CD4-positive, CD25-positive, alpha-beta regulatory T cell (primary cell): ENCODE data around the gene AGMO. TPM values are rescaled to one million over a fixed set of nuclear protein-coding genes. Genes with fewer than 3 reads are reported as not detected.

Experiments used
- ATAC-seq, 2 donors: fragments of 150-1000 bp; cut with Tn5 transposase; one replicate each; pipeline ENCODE4 v1.10.0; 2021; ENCODE audit warnings: low read depth in 2 of 2, moderate number of reproducible peaks in 2 of 2, moderate library complexity in 1 of 2
- DNase-seq, 3 donors: peaks; one replicate each; pipeline versions ENCODE4 v3.0.0 to v3.0.0-alpha.2; 2012 to 2022; ENCODE audit warnings: mixed read lengths in 1 of 3
- H3K27ac ChIP-seq: one replicate; pipeline ENCODE4 v1.7.0; 2013; ENCODE audit warnings: mild to moderate bottlenecking, low read length; ENCODE audit not compliant: insufficient read depth, poor library complexity, severe bottlenecking
- H3K27me3 ChIP-seq: one replicate; pipeline ENCODE4 v1.7.0; 2013; ENCODE audit warnings: low read length; ENCODE audit not compliant: control insufficient read depth, insufficient read depth
- H3K36me3 ChIP-seq: one replicate; pipeline ENCODE4 v1.7.0; 2013; ENCODE audit warnings: mild to moderate bottlenecking, low read length, moderate library complexity; ENCODE audit not compliant: control insufficient read depth, insufficient read depth
- H3K4me1 ChIP-seq: 2 replicates; pipeline ENCODE4 v1.7.0; 2013; ENCODE audit warnings: mild to moderate bottlenecking, low read length; ENCODE audit not compliant: insufficient read depth, control insufficient read depth, poor library complexity, severe bottlenecking
- H3K4me3 ChIP-seq: one replicate; pipeline ENCODE4 v1.7.0; 2013; ENCODE audit warnings: low read depth, mild to moderate bottlenecking, low read length, moderate library complexity
- H3K9me3 ChIP-seq, 2 experiments: 1 replicate in 1 of 2; 2 replicates in 1 of 2; pipeline ENCODE4 v1.7.0; 2013; ENCODE audit warnings: low read length in 2 of 2, mild to moderate bottlenecking in 1 of 2, moderate library complexity in 1 of 2; ENCODE audit not compliant: control insufficient read depth in 2 of 2
- H3K27ac Mint-ChIP-seq, 3 donors: one replicate each; pipeline ENCODE4 v1.8.0; 2020 to 2022; ENCODE audit warnings: mild to moderate bottlenecking in 3 of 3, mixed read lengths in 3 of 3, moderate library complexity in 2 of 3
- H3K27me3 Mint-ChIP-seq: one replicate; pipeline ENCODE4 v1.8.0; 2022; ENCODE audit warnings: mild to moderate bottlenecking, mixed read lengths
- H3K36me3 Mint-ChIP-seq: one replicate; pipeline ENCODE4 v1.8.0; 2020; ENCODE audit warnings: mixed read lengths
- H3K4me1 Mint-ChIP-seq, 4 donors: one replicate each; pipeline ENCODE4 v1.8.0; 2020 to 2022; ENCODE audit warnings: mixed read lengths in 4 of 4, mild to moderate bottlenecking in 1 of 4
- H3K4me3 Mint-ChIP-seq, 4 donors: one replicate each; pipeline ENCODE4 v1.8.0; 2020 to 2022; ENCODE audit warnings: mild to moderate bottlenecking in 4 of 4, mixed read lengths in 4 of 4, moderate library complexity in 3 of 4
- H3K9me3 Mint-ChIP-seq, 7 donors: one replicate each; pipeline ENCODE4 v1.8.0; 2020 to 2022; ENCODE audit warnings: mixed read lengths in 7 of 7, mild to moderate bottlenecking in 3 of 7, moderate library complexity in 2 of 7
- polyA plus RNA-seq, 4 donors: library from polyadenylated mRNA; unstranded; fragments of 300-500 nt; fragmentation: Illumina TruSeq; gene quantifications; one replicate each; pipeline ENCODE4 v1.2.3, GENCODE V29; 2021
- total RNA-seq: library from RNA; stranded (reverse); gene quantifications from one replicate; pipeline ENCODE4 v1.2.3, GENCODE V29; 2022

The AGMO gene
- total and polyA plus RNA-seq, 5 donors from 2014 or later, result not detected

- no peak for ATAC-seq
- H3K36me3 Mint-ChIP-seq, result no peaks in the 10 kb centered on the region
- peaks cover 0 to 16% (median 3%) of the 10 kb centered on the region in 7 donors for H3K9me3 Mint-ChIP-seq
- H3K4me3 Mint-ChIP-seq, result no peak overlapping the region
- H3K4me1 ChIP-seq, result no peaks in the 10 kb centered on the region
- no peaks in the 10 kb centered on the region for H3K9me3 ChIP-seq
- no peaks in the 10 kb centered on the region for H3K27me3 Mint-ChIP-seq
- H3K4me3 ChIP-seq, result no peak overlapping the region
- no peaks in the 10 kb centered on the region for H3K4me1 Mint-ChIP-seq
- H3K27ac ChIP-seq, result no peak overlapping the region
- no peak for DNase-seq
- H3K27ac Mint-ChIP-seq, result no peak overlapping the region
- no peaks in the 10 kb centered on the region for H3K27me3 ChIP-seq
- no peaks in the 10 kb centered on the region for H3K36me3 ChIP-seq
These were observed 158.1 kb downstream of the AGMO start for GRCh38 chr7:15403751-15404150.

GRCh38 chr7:15403315-15403714, 158.5 kb downstream of the AGMO start:
- DNase-seq (no peak), ATAC-seq (no peak)
- Histone ChIP-seq H3K27ac (no peak overlapping the region), H3K4me3 (no peak overlapping the region), H3K9me3 (no peaks in the 10 kb centered on the region), H3K27me3 (no peaks in the 10 kb centered on the region), H3K36me3 (no peaks in the 10 kb centered on the region), H3K4me1 (no peaks in the 10 kb centered on the region)
- H3K4me3 Mint-ChIP-seq, result no peak overlapping the region
- no peaks in the 10 kb centered on the region for H3K4me1 Mint-ChIP-seq
- H3K9me3 Mint-ChIP-seq, result peaks cover 0 to 15% (median 2%) of the 10 kb centered on the region in 7 donors
- no peak overlapping the region for H3K27ac Mint-ChIP-seq
- H3K36me3 Mint-ChIP-seq, result no peaks in the 10 kb centered on the region
- no peaks in the 10 kb centered on the region for H3K27me3 Mint-ChIP-seq

DNA sequence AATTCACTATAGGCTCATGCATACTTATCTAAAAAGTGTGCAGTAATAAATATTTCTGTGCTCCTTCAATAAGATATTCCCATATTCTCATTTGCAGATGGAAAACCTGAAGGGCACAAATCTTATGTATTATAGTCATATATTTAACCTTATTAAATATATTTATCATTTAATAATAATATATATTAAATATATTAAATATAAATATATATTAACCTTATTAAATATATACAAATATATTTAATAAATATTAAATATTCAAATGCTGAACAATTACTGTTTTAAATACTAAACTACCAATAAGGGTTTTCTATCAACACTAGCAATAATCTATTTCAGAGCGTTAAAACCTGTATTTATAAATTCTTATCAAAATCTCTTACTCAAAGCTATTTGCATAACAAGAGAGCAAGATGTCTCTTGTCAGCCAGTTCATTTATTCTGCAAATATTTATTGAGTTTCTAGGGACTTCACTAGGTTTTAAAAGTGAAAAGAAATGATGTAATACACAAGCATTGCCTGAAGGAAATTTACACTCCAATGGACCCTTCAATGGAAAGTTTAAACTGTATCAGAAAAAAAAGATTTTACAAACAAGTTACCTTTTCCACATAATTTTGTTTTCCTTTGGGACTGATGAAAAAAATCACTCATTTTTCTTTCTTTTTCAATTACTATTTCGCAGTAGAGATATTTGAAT, 159.2 kb downstream of the AGMO start:
- Histone ChIP-seq H3K27me3 (no peaks in the 10 kb centered on the region), H3K27ac (no peak overlapping the region), H3K36me3 (no peaks in the 10 kb centered on the region), H3K9me3 (no peaks in the 10 kb centered on the region), H3K4me3 (no peak overlapping the region), H3K4me1 (no peaks in the 10 kb centered on the region)
- Mint-ChIP-seq H3K4me3 (no peak overlapping the region), H3K4me1 (no peaks in the 10 kb centered on the region), H3K9me3 (peaks cover 0 to 15% (median 2%) of the 10 kb centered on the region in 7 donors), H3K27me3 (no peaks in the 10 kb centered on the region), H3K27ac (no peak overlapping the region), H3K36me3 (no peaks in the 10 kb centered on the region)
- DNase-seq (no peak), ATAC-seq (no peak)

- no peaks in the 10 kb centered on the region for H3K27me3 Mint-ChIP-seq
These were observed 161.4 kb downstream of the AGMO start for GRCh38 chr7:15400440-15400839.

GRCh38 chr7:15399441-15399840, 162.4 kb downstream of the AGMO start:
- no peaks in the 10 kb centered on the region for H3K27me3 ChIP-seq
- no peaks in the 10 kb centered on the region for H3K4me1 ChIP-seq
- Mint-ChIP-seq H3K9me3 (peaks cover 0 to 20% (median 4%) of the 10 kb centered on the region in 7 donors), H3K36me3 (no peaks in the 10 kb centered on the region), H3K27me3 (no peaks in the 10 kb centered on the region), H3K4me3 (no peak overlapping the region), H3K4me1 (no peaks in the 10 kb centered on the region), H3K27ac (no peak overlapping the region)
- DNase-seq (no peak), ATAC-seq (no peak)
- H3K27ac ChIP-seq, result no peak overlapping the region
- H3K4me3 ChIP-seq, result no peak overlapping the region
- H3K36me3 ChIP-seq, result no peaks in the 10 kb centered on the region
- peaks cover 0 to 2% of the 10 kb centered on the region in 2 experiments for H3K9me3 ChIP-seq

More at GRCh38 chr7:15400440-15400839, 161.4 kb downstream of the AGMO start:
- H3K36me3 Mint-ChIP-seq, result no peaks in the 10 kb centered on the region
- Histone ChIP-seq H3K4me1 (no peaks in the 10 kb centered on the region), H3K4me3 (no peak overlapping the region), H3K36me3 (no peaks in the 10 kb centered on the region), H3K27ac (no peak overlapping the region), H3K27me3 (no peaks in the 10 kb centered on the region), H3K9me3 (no peaks in the 10 kb centered on the region)
- peaks cover 0 to 17% (median 3%) of the 10 kb centered on the region in 7 donors for H3K9me3 Mint-ChIP-seq
- H3K4me1 Mint-ChIP-seq, result no peaks in the 10 kb centered on the region
- DNase-seq, result no peak
- H3K27ac Mint-ChIP-seq, result no peak overlapping the region
- no peak overlapping the region for H3K4me3 Mint-ChIP-seq
- ATAC-seq, result no peak

GRCh38 chr7:15397922-15398760, 163.7 kb downstream of the AGMO start:
- no peak overlapping the region for H3K4me3 Mint-ChIP-seq
- H3K36me3 Mint-ChIP-seq, result no peaks in the 10 kb centered on the region
- Histone ChIP-seq H3K4me1 (no peaks in the 10 kb centered on the region), H3K4me3 (no peak overlapping the region), H3K27ac (no peak overlapping the region), H3K36me3 (no peaks in the 10 kb centered on the region), H3K27me3 (no peaks in the 10 kb centered on the region), H3K9me3 (peaks cover 0 to 2% of the 10 kb centered on the region in 2 experiments)
- ATAC-seq (no peak), DNase-seq (no peak)
- H3K4me1 Mint-ChIP-seq, result no peaks in the 10 kb centered on the region
- peaks cover 0 to 23% (median 4%) of the 10 kb centered on the region in 7 donors for H3K9me3 Mint-ChIP-seq
- H3K27me3 Mint-ChIP-seq, result no peaks in the 10 kb centered on the region
- no peak overlapping the region for H3K27ac Mint-ChIP-seq

GRCh38 chr7:15397159-15397550, 164.7 kb downstream of the AGMO start:
- H3K4me3 Mint-ChIP-seq, result no peak overlapping the region
- no peaks in the 10 kb centered on the region for H3K4me1 ChIP-seq
- no peak overlapping the region for H3K4me3 ChIP-seq
- H3K27me3 Mint-ChIP-seq, result no peaks in the 10 kb centered on the region
- no peaks in the 10 kb centered on the region for H3K36me3 ChIP-seq
- ATAC-seq (no peak), DNase-seq (no peak)
- H3K36me3 Mint-ChIP-seq, result no peaks in the 10 kb centered on the region
- no peak overlapping the region for H3K27ac ChIP-seq
- H3K4me1 Mint-ChIP-seq, result no peaks in the 10 kb centered on the region
- peaks cover 0 to 2% of the 10 kb centered on the region in 2 experiments for H3K9me3 ChIP-seq
- no peaks in the 10 kb centered on the region for H3K27me3 ChIP-seq
- no peak overlapping the region for H3K27ac Mint-ChIP-seq
- H3K9me3 Mint-ChIP-seq, result peaks cover 0 to 25% (median 2%) of the 10 kb centered on the region in 7 donors
